HG03378 (cell line): ENCODE data around the gene ZNF823.
"Not testable (repeated sequence)": the region's sequence is repeated elsewhere in the genome, so short reads cannot be mapped to it uniquely, and the experiment has no call there.

Experiments
- ATAC-seq: cut with Tn5 transposase; IDR thresholded peaks from one replicate; pipeline ENCODE4 v1.9.1; 2021; ENCODE audit warnings: mild to moderate bottlenecking, moderate library complexity; ENCODE audit not compliant: unreplicated experiment

ZNF823 gene

GRCh38 chr19:11684987-11685675 is 53.6 kb downstream of the ZNF823 start:
- ATAC-seq: no peak

GRCh38 chr19:11680689-11681302 is 58.0 kb downstream of the ZNF823 start:
- no peak for ATAC-seq

GRCh38 chr19:11678504-11678903 is 60.2 kb downstream of the ZNF823 start:
- no peak for ATAC-seq

- ATAC-seq: not testable (repeated sequence)
These were observed 61.8 kb downstream of the ZNF823 start for GRCh38 chr19:11676661-11677600.

- ATAC-seq: no peak
These were observed 63.2 kb downstream of the ZNF823 start for GRCh38 chr19:11675569-11675968.

GRCh38 chr19:11674067-11674492 is 64.7 kb downstream of the ZNF823 start:
- no peak for ATAC-seq

- no peak for ATAC-seq
These were observed 65.1 kb downstream of the ZNF823 start for GRCh38 chr19:11673608-11674041.
